ENCODE data around the gene EFHB.

- no peak for TF ChIP-seq EZH2 (IDR thresholded peaks at IDR 0.05; ENCODE audit: borderline replicate concordance, low read depth, low read length, severe bottlenecking)
- TF ChIP-seq, protein P1, sequence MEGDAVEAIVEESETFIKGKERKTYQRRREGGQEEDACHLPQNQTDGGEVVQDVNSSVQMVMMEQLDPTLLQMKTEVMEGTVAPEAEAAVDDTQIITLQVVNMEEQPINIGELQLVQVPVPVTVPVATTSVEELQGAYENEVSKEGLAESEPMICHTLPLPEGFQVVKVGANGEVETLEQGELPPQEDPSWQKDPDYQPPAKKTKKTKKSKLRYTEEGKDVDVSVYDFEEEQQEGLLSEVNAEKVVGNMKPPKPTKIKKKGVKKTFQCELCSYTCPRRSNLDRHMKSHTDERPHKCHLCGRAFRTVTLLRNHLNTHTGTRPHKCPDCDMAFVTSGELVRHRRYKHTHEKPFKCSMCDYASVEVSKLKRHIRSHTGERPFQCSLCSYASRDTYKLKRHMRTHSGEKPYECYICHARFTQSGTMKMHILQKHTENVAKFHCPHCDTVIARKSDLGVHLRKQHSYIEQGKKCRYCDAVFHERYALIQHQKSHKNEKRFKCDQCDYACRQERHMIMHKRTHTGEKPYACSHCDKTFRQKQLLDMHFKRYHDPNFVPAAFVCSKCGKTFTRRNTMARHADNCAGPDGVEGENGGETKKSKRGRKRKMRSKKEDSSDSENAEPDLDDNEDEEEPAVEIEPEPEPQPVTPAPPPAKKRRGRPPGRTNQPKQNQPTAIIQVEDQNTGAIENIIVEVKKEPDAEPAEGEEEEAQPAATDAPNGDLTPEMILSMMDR (IDR thresholded peaks at IDR 0.05; ENCODE audit: borderline replicate concordance, extremely low read depth, low read length, poor library complexity, severe bottlenecking): no peak
Measured at GRCh38 chr3:19972054-19972453, 38.0 kb upstream of the EFHB start.
